NCI-H1105 (cell line): ENCODE results near the gene USP2.
A peak's percentile ranks its signal among the peaks of the same experiment; 100 is the strongest.

ENCODE experiments used
- DNase-seq: peaks from one replicate; lab custom pipeline; 2025; lab: John Stamatoyannopoulos, UW

USP2 gene

GRCh38 chr11:119342362-119343130 is 38.9 kb downstream of the USP2 start:
- no peak for DNase-seq

GRCh38 chr11:119342023-119342300 is 39.5 kb downstream of the USP2 start:
- no peak for DNase-seq

- no peak for DNase-seq
Observed at GRCh38 chr11:119341222-119342022, 40.1 kb downstream of the USP2 start.

- DNase-seq: no peak
Observed at GRCh38 chr11:119340335-119341221, 40.9 kb downstream of the USP2 start, which contains the start of gene C1QTNF5. C1QTNF5 (minus strand) TSS chr11:119340883; CDS start chr11:119340397, 486 bp downstream.

DNA sequence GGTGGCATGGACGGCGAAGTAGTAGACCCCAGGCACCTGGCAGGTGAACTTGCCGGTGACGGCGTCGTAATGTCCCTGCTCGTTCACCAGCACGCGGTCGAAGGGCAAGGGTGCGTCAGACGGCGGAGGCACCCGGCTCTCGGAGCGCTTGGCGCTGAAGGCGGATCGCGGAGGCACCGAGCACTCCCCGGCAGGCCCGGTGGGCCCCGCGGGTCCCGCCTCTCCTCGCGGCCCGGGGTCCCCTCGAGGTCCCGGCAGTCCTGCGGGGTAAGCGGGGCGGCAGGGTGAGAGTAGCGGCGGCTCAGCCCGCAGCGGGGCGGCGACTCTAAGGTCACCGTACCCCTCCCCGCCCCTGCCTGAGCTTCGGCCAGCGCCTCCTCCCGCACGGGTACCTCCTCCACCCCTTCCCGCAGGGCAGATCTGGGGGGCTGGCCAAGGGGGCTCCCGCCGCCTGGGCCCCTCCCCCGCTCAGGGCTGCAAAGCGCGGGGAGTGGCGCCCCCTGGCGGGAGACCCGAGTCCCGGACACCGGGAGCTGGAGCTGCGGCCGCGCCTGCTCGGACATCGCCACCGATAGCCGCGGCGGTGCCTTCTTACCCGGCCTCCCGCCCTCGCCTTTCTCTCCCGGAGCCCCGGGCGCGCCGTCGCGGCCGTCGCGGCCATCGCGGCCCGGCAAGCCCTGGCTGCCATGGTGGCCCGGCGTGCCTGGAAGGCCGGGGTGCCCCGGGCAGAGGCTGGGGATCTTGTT is 41.7 kb downstream of the USP2 start:
- DNase-seq: peak; percentile 24

DNA sequence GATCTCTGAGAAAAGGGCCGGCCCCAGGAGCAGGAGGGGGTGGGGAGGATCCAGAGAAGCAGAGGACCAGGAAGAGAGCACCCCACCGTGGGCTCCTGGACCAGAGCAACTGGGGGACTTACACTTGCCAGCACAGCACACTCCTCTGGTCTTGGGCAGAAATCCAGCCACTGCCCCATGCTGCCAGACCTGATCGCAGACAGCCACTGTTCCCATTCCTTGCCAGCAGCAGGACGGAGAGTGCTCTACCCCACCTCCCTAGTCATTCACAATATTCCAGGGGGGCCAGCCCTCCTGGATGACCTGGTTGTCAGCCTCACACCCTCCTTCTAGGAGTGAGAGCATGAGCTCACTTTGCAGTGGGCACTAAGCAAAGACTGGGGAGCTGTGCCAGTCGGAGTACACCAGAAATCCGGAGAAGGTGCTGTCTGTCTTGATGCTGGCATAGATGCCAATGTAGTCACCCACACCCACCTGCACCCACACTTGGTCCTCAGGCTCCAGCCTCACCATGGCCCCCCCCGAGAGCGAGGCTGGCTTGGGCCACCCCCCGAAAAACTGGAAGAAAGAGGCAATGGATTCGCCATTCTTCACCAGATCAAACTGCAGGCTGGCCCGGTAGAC is 42.4 kb downstream of the USP2 start:
- no peak for DNase-seq

GRCh38 chr11:119338318-119338890 is 43.1 kb downstream of the USP2 start:
- peak; percentile 86 for DNase-seq

- no peak for DNase-seq
Observed at GRCh38 chr11:119337581-119338317, 43.7 kb downstream of the USP2 start.

- DNase-seq: no peak
Observed at GRCh38 chr11:119336744-119337469, 44.6 kb downstream of the USP2 start.

- DNase-seq: no peak
Observed at GRCh38 chr11:119335655-119336543, 45.6 kb downstream of the USP2 start.

GRCh38 chr11:119335091-119335654 is 46.3 kb downstream of the USP2 start:
- DNase-seq: no peak

DNA sequence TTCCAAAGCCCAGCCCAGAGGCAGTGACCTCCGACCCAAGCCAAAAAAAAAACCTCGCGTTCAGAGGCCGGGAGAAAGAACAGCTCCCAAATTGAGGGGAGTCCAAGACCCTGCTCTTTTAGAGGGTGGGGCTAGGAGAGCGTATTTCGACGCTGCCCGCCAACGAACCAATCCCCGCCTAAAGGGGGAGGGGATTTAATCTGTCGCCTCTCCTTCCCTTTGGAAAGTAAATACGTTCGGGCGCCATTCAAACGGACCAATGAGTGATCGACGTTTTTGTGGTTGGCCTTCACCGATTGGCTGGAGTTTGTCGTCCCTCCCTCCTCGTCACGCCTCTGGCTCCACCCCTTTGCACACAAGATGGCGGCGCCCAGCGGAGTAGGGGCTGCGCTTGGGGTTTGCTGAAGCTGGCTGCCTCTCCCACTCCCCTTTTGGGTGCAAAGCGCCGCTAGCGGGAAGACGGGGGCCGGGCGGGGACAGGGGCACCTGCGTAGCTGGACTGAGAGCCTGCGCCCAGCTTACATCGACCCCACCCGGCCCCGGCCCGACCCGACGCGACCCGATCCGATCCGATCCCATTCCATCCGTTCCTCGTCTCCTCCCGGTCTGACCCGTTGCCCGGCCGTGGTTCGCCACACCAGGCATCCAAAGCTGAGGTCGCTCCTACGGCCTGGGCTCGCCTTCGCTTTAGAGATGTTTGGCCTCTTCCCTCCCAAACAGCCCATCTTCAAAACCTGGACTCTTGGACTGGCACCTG is 47.1 kb downstream of the USP2 start, which contains the start of gene RNF26:
Gene RNF26 (plus strand): TSS at position 354 of the 757 bp plus-strand sequence. CDS start 596 bp downstream, outside the sequence.
- DNase-seq: peak; percentile 100

DNA sequence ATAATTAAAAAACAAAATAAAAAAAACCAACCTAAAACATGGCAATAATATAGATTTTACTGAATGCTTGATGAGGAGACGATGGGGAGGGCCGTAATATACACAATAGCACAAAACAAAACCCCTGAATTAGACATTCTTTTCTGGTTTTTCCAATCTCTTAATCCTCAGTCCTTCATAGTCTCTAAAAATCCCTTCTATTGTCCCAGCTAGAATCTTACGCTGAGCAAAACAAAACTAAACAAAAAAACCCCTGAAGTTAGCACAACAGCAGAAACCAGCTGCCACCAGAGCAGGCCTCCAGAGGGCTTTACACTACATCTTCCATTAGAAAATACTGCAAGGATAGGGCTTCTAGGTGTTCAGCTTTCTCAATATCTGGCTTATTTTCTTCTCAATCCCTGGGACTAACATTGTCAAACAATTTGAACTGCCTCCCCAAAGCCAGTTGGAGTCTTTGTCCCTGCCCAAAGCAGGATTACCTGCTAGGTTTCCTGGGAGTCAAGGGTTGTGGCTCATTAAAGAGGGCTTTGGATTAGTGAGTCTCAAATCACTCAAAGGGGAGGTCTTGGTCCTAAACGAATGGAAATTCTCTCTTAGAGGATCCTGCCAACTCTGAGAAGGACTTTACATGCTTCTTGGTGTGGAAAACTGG is 49.3 kb downstream of the USP2 start:
- no peak for DNase-seq

GRCh38 chr11:119330237-119330636 is 51.3 kb downstream of the USP2 start:
- no peak for DNase-seq

DNA sequence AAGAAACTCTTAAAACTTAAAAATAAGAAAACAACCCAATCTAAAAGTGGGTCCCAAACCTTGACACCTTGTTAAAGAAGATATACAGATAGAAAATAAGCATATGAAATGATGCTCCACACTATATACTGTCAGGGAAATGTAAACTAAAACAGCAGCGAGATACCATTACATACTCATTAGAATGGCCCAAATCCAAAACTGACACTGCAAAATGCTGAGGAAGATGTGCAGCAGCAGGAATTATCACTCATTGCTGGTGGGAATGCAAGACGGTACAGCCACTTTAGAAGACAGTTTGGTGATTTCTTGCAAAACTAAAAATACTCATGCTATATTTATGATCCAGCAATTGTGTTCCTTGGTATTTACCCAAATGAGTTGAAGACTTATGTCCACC is 52.2 kb downstream of the USP2 start:
- no peak for DNase-seq

GRCh38 chr11:119324189-119324588 is 57.3 kb downstream of the USP2 start:
- DNase-seq: no peak
